H1 (cell line): ENCODE measurements around the gene GRID2. TPM values are rescaled to one million over a fixed set of nuclear protein-coding genes. Genes with fewer than 3 reads are reported as not detected.

Experiments used
- BCL11A ChIP-seq, 2 experiments: IDR thresholded peaks; one replicate each; pipeline ENCODE4 v1.6.1; 2011; ENCODE audit warnings: low read depth in 2 of 2, low read length in 2 of 2, mild to moderate bottlenecking in 2 of 2
- GTF2F1 ChIP-seq: IDR thresholded peaks from 2 replicates; pipeline ENCODE4 v1.6.1; 2012; ENCODE audit warnings: low read depth, low read length, improper control_type of control experiment, borderline replicate concordance
- JUN ChIP-seq: IDR thresholded peaks from 2 replicates; pipeline ENCODE4 v1.6.1; 2011; ENCODE audit warnings: low read depth, mild to moderate bottlenecking, improper control_type of control experiment, low read length
- PHF8 ChIP-seq: fragments of 200-600 bp; sonication (generic); conservative IDR thresholded peaks from 2 replicates; pipeline ENCODE4 v1.7.1; 2012; ENCODE audit warnings: low read depth, mild to moderate bottlenecking, inconsistent platforms, low read length, moderate library complexity
- RAD21 ChIP-seq, 2 experiments: IDR thresholded peaks in 1 of 2; conservative IDR thresholded peaks in 1 of 2; 2 replicates each; pipeline ENCODE4 v1.6.1; 2011; ENCODE audit warnings: low read depth in 2 of 2, low read length in 2 of 2, improper control_type of control experiment in 1 of 2, inconsistent platforms in 1 of 2, mild to moderate bottlenecking in 1 of 2, moderate library complexity in 1 of 2
- SAP30 ChIP-seq: fragments of 300-600 bp; sonication (generic); IDR thresholded peaks from 2 replicates; pipeline ENCODE4 v1.7.1; 2012; ENCODE audit warnings: low read length, moderate library complexity, mild to moderate bottlenecking, inconsistent platforms; ENCODE audit not compliant: insufficient read depth, insufficient replicate concordance
- polyA plus RNA-seq, 7 experiments: library from polyadenylated mRNA; depleted of rRNA in 3 of 7; stranded (reverse) in 5 of 7; unstranded in 2 of 7; fragments of >200 nt in 5 of 7; fragments of 200-250 nt in 2 of 7; gene quantifications; 1 replicate in 5 of 7; 2 replicates in 1 of 7; 4 replicates in 1 of 7; pipeline versions ENCODE4 v1.2.1 to v1.2.3, GENCODE V29; 2011 to 2013; ENCODE audit warnings: missing spikeins in 2 of 7, mixed read lengths in 2 of 7
- total RNA-seq: library from RNA; stranded (reverse); fragmentation: NEBNext Ultra II Directional; extraction: Animal tissue kit (Norgen Biotek cat#: 25700); gene quantifications from 2 replicates; pipeline ENCODE4 v1.2.1, GENCODE V29; 2021

Gene GRID2
- total and polyA plus RNA-seq, 2 of the 8 experiments (the other 6 are each of a cell fraction or from before 2014, with no cell fraction given) = 31.1 to 81.9 TPM

- TF ChIP-seq GTF2F1 (no peak), BCL11A (IDR thresholded peaks at IDR 0.05; ENCODE audit: low read depth in 2 of 2, low read length in 2 of 2) (no peak), RAD21 (IDR thresholded peaks at IDR 0.05 in 1 of 2, conservative IDR thresholded peaks at IDR 0.05 in 1 of 2; ENCODE audit: low read depth in 2 of 2, low read length in 2 of 2) (no peak), PHF8 (no peak), JUN (no peak), SAP30 (no peak)
These were observed 1103.9 kb downstream of the GRID2 start (continued) for GRCh38 chr4:93407493-93408275.
